H1 (cell line): Measurements from ENCODE around the gene MACF1. TPM values are rescaled to one million over a fixed set of nuclear protein-coding genes. Genes with fewer than 3 reads are reported as not detected.

Source experiments
- polyA plus RNA-seq, 7 experiments: library from polyadenylated mRNA; depleted of rRNA in 3 of 7; stranded (reverse) in 5 of 7; unstranded in 2 of 7; fragments of >200 nt in 5 of 7; fragments of 200-250 nt in 2 of 7; gene quantifications; 1 replicate in 5 of 7; 2 replicates in 1 of 7; 4 replicates in 1 of 7; pipeline versions ENCODE4 v1.2.1 to v1.2.3, GENCODE V29; 2011 to 2013; ENCODE audit warnings: missing spikeins in 2 of 7, mixed read lengths in 2 of 7
- total RNA-seq: library from RNA; stranded (reverse); fragmentation: NEBNext Ultra II Directional; extraction: Animal tissue kit (Norgen Biotek cat#: 25700); gene quantifications from 2 replicates; pipeline ENCODE4 v1.2.1, GENCODE V29; 2021
- TF ChIP-seq, protein P1 (sequence below): IDR thresholded peaks from 2 replicates; pipeline ENCODE4 v1.6.1; 2012; ENCODE audit warnings: low read length, inconsistent platforms

Gene MACF1
- total and polyA plus RNA-seq, 2 of the 8 experiments (the other 6 are each of a cell fraction or from before 2014, with no cell fraction given), result 59.8 to 285 TPM

DNA sequence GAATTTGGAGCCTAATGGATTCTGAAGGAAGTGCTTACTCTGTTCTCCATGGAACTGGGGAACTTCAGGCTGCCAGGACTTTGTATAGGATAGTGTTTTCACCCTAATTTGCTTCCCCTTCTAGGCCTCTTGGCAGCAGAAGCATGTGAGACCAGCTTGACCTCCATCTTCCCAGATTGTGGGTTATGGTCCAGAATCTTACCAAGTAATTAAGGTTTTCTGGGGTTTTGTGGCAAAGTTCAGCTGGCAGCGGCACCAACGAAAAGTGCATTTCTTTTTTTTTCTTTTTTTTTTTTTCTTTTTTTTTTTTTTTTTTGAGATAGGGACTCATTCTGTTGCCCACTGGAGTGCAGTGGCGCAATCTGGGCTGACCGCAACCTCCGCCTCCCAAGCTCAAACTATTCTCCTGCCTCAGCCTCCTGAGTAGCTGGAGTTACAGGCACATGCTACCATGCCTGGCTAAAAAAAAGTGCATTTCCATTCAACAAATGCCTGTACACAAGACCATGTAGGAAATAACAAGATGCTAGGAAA lies 283.6 kb downstream of the MACF1 start (continued):
- TF ChIP-seq, protein P1, sequence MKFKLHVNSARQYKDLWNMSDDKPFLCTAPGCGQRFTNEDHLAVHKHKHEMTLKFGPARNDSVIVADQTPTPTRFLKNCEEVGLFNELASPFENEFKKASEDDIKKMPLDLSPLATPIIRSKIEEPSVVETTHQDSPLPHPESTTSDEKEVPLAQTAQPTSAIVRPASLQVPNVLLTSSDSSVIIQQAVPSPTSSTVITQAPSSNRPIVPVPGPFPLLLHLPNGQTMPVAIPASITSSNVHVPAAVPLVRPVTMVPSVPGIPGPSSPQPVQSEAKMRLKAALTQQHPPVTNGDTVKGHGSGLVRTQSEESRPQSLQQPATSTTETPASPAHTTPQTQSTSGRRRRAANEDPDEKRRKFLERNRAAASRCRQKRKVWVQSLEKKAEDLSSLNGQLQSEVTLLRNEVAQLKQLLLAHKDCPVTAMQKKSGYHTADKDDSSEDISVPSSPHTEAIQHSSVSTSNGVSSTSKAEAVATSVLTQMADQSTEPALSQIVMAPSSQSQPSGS, result no peak
